GM18870 (cell line): ENCODE measurements around the gene AEN.

Experiments used
- ATAC-seq: cut with Tn5 transposase; IDR thresholded peaks from one replicate; pipeline ENCODE4 v1.9.1; 2021; ENCODE audit warnings: moderate library complexity; ENCODE audit not compliant: unreplicated experiment

AEN gene, protein sequence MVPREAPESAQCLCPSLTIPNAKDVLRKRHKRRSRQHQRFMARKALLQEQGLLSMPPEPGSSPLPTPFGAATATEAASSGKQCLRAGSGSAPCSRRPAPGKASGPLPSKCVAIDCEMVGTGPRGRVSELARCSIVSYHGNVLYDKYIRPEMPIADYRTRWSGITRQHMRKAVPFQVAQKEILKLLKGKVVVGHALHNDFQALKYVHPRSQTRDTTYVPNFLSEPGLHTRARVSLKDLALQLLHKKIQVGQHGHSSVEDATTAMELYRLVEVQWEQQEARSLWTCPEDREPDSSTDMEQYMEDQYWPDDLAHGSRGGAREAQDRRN

DNA sequence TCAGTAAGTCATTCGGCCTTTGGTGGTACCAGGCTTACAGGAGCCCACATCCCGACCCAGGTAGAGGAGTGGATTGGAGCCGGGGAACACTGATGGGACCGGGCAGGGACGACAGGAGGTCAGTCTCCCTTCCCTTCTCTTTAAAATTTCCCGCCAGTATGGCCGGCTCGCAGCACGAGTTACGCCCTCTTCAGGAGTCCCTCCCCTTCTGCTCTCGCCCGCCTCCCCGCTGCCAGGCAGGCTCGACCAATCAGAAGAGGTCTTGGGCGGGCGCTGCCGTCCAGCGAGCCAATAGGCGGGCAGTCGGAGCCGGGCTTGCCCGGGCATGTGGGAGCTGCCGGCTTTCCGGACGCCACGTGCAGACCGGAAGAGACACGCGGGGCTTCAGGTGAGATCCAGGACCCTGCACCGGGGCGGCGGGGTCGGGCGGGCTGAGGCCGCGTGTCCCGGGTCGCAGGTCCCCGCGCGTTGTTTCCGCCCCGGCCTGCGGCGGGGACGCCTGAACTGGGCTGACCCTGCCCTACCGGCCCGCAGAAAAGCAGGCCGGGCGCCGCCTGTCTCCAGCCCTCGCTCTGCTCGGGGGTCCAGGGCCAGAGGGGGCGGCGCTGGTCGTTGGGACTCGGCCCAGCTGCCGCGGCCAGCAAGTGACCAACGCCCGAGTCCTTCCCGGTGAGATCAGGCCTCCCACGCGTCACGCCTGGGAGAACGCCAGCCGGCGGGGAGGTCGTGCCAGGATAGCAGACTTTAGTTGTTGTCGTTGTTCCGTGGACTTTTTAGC lies at the start of gene AEN:
TSS of gene AEN (plus strand) at position 346 of the 778 bp plus-strand sequence. CDS start 4,870 bp downstream, outside the sequence.
- peak; percentile 77 for ATAC-seq

DNA sequence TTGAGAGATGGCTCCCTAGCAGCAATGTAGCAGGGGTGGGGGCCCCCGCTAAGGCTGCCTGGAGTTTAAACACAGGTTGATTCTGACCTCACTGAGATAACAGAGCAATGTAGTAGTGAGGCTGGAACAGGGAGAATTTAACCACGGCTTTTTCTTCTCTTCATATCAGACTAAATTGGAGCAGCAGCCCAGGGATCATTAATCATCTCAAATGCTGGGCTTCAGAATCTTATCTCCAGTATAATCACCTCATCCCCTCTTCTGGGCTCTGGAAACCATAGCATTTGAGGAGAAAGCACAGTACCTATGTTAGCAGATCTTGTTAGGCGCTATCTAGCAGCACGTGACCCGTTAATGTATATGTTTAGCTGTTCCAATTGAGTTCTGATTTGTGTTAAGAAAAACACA lies 49.3 kb upstream of the AEN start:
- ATAC-seq: no peak

DNA sequence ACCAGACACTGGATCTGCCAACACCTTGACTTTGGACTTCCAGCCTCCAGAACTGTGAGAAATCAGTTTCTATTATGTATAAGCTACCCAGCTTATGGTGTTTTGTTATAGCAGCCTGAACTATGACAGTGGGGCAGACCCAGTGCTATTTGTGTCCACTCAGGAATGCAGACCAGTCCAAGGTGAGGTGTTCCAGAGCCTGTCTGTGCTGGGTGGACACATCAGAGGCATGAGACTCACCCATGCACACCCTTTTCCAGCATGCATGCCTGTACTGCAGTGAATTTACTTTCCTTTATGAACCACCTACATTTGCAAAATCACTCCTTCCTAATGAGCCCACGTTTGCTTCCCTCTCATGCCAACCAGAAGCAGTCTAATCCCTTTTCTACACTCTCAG lies 47.1 kb upstream of the AEN start:
- ATAC-seq: no peak

DNA sequence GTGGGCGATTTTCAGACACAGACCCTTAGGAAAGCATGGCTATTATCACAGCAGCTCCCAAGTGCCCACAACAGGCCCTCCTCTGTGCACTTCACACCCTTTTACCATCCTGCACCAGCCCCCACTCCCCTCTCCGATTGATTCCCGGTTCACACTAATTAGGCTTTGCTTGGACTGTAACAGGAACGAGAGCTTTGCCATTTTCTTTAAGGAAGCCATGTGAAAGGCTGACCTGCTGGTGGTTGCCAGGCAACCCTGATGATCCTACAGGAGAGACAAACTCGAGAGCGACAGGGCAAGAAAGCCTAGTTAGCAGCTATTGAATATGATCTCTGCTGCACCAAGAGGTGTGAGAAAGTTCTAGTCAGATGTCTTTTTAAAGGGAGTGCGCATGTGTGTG lies 46.5 kb upstream of the AEN start:
- ATAC-seq: no peak

DNA sequence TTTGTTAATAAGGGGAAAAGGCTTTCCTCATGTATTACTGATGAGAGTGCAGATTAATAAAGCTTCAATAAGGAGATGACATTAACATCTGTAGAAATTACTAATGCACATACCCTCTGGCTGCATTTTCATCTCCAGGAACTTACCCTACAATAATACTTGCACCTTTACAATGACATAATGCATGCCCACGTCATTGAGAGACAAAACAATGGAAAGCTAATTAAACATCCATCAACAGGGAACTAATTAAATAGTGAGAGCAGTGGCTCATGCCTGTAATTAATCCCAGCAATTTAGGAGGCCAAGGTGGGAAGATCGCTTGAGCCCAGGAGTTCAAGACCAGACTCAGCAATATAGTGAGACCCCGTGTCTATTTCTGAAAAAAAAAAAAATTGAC lies 41.8 kb upstream of the AEN start:
- ATAC-seq: no peak

DNA sequence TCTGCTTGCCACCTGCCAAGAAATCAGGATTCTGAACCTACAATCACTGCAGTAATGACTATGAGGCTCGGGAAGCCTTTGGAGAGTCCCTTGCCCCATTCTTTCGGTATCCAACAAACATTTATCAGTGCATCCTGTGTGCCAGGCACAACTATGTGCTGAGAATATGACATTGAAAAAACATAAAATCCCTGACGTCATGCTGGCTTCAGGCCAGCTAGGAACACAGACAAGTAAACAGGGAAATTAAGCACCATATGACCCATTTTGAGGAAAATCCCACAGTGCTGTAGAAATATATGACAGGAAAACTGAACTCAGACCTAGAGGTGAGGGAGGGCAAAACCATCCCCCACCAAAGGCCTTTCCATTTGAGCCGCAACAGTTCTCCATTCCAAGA lies 40.6 kb upstream of the AEN start:
- ATAC-seq: no peak

DNA sequence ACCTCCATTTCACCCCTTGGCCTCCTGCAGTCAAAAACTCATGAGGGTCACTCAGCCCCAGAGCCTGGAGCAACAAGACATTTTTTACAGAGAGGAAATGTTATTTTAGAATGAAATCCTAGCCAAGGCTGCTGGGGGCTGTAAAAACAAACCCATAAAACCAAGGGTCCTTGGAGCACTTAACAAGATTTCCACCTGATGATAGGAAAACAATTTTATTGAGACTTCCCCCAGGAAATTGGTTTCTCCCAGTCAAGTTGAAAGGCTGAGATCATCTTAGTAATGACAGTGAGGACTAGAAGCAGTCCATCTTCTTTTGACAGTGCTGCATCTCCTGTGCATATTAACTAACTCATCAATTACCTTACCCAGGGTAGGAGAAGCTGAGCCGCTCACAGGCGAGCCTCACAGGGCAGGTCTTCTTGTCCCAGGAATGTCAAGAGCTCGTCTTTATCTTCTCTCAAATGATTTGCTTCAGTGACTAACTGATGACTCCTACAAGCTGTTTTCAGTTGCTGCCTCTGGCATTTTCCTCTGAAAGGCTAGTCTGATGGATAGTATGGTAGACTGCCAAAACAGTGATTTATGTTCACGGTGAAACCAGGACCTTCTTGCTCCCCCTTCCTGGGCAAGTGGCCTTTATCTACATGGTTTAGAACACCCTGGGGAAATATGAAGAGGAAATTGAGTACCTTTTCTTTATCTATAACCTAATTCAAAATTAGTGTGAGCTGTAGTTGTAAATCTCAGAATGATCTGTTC lies 34.6 kb upstream of the AEN start:
- no peak for ATAC-seq

DNA sequence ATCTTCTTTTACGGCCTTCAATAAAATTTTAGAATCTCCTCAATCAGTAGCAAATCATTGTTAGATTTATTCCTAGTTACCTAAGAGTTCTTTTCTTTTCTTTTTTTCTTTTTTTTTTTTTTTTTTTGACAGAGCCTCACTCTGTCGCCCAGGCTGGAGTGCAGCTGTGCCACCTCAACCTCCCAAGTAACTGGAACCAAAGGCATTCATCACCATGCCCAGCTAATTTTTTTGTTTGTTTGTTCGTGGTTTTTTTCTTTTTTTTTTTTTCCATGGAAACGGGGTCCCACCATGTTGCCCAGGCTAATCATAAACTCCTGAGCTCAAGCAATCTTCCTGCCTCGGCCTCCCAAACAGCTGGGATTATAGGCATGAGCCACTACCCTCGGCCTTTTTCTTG lies 30.4 kb upstream of the AEN start:
- ATAC-seq: no peak

DNA sequence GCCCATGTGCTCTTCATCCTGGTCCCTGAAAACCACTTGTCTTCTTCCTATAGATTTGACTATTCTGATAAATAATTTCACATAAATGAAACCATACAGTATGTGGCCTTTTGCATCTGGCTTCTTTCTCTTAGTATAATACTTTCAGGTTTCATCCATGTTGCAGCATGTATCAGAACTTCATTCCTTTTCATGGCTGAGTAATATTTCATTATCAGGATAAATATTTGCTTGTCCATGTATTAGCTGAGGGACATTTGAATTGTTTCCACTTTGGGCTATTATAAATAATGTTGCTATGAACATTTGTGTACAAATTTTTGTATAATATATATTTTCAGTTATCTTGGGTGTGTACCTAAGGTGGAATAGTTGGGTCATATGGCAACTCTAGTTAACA lies 29.8 kb upstream of the AEN start:
- no peak for ATAC-seq

DNA sequence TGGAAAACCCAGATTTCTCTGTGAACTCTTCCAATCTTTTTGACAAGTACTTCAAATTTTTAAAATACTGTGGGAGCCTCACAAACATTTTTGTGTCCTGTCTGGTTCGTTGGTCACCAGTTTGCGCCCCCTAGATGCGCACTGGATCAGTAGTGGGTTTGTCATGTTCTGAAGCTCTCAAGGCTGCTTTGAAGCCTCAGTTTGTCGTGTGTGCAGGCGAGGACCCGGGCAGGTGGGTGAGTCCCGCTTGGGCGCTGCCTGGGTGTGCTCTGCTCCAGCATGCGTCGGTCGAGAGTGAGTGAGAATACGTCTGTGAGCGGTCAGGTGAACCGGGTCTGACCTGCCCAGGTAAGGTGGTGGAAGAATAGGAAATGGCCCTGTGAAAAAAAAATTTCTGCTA lies 17.3 kb upstream of the AEN start:
- ATAC-seq: no peak

DNA sequence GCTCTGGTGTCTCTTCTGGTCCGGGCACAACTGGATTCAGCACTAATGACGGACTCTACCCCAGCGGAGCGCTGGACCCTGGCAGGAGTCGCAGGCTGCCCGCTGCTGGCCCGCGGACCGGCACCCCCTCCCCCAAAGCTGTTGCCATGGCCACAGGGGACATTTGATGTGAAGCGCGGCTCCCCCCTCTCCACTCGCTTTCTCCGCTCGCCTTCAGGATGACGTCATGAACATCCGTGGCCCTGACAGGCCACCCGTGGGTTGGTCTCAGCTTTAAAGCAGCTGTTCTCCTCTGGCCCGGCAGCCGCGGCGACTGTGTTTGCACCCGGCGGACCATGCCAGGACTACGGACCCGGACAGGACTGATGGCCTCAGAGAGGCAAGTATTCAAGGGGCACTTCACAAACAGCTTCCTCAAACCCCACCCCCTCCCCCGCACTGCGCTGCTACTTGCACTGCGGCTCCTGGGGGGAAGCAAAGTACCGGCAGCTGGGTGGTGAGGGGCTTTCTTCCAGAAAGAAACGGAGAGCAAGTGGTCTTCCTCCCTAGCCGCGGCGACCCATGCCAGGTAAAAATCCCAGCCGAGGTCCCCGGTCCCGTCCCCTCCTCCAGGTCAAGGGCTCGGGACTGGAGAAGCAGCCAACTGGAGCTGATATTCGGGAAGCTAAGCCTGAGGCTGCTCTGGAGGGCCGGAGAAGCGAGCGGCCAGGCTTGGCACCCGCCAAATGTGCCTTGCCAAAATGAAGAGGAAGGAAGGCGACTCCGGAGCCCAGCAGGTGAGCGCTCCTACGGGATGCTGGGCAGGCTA lies 16.6 kb upstream of the AEN start:
- ATAC-seq: no peak

DNA sequence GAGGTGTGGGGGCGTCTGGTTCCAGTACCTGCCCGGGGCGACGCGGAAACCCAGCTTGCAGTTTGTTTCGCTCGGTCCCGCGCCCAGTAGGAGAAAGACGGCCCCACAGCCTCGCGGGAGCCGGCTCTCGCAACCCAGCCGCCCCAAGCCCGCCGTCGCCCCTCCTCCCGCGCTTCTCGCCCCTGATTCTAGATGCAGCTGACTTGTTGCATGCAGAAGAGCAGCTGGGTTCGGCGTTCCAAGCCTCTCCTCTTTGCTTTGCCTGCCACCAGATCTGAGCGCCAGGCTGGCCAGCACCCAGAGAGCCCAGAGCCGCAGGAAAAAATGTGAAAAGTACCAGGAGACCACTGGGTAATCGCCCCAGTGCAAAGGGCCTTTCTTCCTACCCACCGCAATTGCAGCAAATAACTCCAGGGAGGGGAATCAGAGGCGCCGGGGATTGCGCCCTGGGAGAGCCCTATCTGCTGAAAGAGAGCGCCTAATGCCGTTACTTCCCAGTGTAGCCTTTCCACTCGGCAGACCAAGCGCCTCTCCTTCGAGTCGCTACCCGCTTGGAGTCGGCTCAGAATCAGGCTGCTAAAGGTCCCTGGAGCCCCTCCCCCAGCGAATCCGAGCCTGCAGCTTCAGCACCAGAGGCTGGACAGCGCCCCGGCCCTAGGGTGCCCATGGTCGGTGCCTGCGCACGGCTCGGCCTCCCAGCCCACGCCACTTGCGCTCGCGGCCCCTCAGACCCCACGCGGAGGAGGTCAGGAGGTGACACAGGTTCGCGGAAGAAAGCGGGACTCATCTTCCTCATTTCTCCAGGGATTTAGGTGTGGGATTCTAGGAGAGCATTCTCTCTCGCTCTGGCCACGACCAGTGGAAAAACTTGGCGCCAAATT lies 15.7 kb upstream of the AEN start:
- no peak for ATAC-seq

DNA sequence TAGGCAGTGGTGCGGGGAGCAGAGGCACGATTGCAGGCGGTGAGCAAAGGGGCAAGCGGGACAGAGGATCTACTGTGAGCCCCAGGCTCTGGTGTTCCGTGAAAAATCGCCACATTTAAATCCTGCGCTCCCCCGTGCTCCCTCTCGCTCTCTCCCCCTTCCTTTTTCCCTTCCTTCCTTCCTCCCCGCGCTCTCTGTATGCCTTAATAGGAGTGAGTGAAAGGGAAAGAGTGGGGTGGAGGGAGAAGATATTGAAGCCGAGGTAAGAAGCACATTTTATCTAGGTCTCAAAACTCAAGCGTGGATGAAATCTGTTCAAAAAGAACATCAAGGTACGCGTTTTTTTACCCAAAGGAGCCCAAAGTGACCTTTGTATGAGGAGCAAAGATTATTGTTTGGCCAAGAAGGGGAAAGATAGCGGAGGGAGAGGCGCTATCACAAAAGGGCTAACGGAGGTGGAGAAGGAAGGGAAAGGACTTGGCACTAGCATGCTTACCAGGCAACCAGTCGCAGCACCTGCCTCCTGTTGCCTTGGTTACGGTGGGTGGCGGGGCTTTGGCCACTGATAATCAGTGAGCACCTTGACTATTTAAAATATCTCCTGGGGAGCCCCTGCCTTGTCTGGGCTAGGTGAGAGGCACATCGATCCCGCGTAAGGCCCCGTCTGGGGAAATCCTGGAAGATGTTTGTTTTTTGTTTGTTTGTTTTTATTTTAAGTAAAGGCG lies 14.9 kb upstream of the AEN start:
- no peak for ATAC-seq

DNA sequence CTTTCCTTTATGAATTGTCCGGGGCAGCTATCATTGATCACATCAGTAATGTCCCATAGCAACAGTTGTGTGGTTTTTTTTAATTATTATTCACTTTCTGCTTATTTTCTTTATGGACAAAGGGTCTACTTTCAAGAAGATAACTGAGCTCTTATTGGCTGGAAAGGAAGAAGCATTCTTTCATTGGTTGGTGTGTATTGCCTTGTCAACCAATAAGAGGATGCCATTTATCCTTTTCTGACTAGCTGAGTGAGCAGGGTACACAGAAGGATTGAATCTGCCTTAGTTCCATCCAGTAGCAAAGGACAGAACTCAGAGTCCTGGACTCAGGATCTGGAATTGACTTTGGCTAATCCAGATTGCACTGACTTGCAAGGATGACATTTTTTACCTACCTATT lies 13.2 kb upstream of the AEN start:
- ATAC-seq: no peak

DNA sequence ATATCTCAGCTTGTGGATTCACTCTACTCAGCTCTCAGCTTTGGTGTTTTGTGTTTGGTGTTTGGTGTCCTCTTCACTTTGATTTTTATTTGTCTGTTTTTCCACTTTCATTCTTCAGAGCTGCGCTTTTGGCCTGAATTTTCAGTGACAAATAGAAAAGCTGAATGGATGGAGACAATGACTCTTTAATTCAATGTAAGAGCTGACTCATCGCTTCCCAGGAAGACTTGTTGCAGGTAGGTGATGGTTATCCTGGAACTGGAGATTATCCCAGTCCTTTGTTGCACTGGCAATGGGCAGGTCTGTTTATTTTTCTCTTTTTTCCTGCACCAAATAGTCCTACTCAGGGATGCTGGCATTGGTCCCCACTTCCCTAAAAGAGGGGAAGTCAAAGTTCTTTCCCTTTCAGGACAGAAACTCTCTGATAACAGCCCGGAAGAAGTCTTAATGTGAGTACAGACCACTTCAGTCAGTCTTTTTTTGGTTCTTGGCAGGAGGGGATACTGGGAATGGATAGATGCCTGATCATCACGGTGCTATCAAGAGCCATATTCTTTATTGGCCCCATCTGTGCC lies 12.4 kb upstream of the AEN start:
- ATAC-seq: no peak

DNA sequence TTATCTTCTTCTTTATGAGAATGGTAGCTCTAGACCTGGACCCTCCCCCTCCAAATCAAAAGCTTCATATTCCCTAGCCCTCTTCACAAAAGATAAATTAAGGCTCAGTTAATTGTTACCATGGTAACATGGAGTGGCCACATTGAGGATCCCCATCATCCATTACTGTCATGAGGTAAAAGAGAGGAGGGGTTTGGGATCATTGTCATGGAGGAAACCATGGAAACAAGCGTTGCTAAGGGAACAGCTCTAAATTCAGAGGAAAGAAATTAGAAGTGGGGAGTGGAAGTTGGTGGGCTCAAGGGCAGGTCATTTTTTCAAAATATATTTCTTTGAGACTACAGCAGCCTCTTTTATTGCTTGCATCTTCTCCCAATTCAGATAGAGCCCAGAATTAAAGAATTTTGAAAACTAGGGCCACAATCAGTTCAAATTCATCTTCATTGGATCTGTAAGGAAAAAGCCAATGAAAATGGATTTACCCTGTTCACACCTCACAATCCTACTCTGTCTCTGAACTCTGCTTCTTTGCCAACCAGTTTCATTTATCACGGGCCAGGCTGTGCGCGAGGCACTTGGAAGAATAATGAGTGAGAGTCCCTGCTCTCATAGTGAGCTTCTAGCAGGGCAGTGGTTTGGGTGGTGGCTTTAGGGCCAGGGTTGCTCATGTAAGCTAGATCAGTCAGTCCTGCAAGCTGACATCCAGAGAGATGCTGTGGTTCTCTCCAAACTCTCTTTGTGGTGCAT lies 11.6 kb upstream of the AEN start:
- no peak for ATAC-seq

DNA sequence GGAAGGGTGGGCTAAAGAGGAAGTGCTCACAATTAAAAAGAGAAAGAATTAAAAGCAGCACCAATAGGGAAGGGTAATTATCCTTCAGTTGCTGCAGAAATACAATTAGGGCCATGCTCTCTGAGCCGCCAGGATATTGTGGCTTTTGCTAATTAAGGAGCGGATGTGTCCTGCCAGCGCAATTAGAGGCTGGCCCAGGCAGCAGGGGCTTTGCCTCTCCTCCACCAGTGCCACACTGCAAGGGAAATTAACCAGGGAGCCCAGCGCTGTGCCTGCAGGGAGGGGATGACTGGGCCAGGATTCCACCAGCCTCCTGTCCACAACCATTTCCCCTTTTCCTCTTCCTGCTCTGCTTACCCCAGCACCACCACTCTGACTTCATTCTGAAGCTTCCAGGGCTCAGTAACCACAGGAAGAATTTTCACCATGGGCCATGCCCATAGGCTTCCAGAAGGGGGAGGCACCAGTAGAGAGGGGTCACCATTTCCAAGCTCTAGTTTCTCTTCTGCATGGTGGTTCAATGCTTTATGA lies 10.4 kb upstream of the AEN start:
- no peak for ATAC-seq

DNA sequence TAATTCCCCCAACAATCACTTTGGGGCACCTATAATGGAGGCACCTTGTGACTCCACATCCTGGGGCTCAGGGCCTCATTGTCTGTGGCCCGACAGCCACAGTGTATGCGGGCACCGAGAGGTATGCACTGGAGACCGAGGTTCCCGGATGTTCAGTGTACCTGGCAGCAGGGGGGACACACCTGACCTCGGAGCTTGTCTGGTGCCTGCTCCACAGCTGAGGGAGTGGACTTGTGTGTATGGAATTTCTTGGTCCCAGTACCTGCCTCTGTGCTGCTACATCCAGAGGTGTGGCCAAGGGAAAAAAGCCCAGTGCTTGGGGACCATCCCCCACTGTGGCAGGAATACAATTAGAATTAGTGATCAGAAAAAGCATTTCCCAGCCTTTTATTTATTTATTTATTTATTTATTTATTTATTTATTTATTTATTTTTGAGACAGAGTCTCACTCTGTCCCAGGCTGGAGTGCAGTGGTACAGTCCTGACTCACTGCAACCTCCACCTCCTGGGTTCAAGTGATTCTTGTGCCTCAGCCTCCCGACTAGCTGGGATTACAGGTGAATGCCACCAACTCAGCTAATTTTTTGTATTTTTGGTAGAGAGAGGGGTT lies 8.8 kb upstream of the AEN start:
- no peak for ATAC-seq
